Liver (tissue), 9 donors: ENCODE data around the gene THEMIS2. TPM values are rescaled to one million over a fixed set of nuclear protein-coding genes. Genes with fewer than 3 reads are reported as not detected.

Source experiments
- DNase-seq: peaks from one replicate; pipeline ENCODE4 v3.0.0-alpha.2; 2017; ENCODE audit warnings: low spot score
- H3K27ac ChIP-seq, 2 donors: one replicate each; pipeline ENCODE4 v1.7.0; 2013; ENCODE audit warnings: inconsistent platforms in 2 of 2, low read length in 2 of 2, control low read depth in 1 of 2, low read depth in 1 of 2, mild to moderate bottlenecking in 1 of 2
- H3K27me3 ChIP-seq, 4 donors: one replicate each; pipeline versions ENCODE4 v1.6.1 to v1.7.0; 2013; ENCODE audit warnings: low read length in 3 of 4, inconsistent platforms in 1 of 4, mild to moderate bottlenecking in 1 of 4, moderate library complexity in 1 of 4; ENCODE audit not compliant: control insufficient read depth in 4 of 4, insufficient read depth in 4 of 4
- H3K36me3 ChIP-seq, 4 donors: one replicate each; pipeline versions ENCODE4 v1.6.1 to v1.7.0; 2013; ENCODE audit warnings: low read length in 3 of 4, mild to moderate bottlenecking in 3 of 4, low read depth in 1 of 4, moderate library complexity in 1 of 4; ENCODE audit not compliant: control insufficient read depth in 4 of 4, insufficient read depth in 3 of 4
- H3K4me1 ChIP-seq, 4 donors: one replicate each; pipeline versions ENCODE4 v1.6.1 to v1.7.0; 2013; ENCODE audit warnings: low read length in 3 of 4, mild to moderate bottlenecking in 3 of 4, moderate library complexity in 1 of 4; ENCODE audit not compliant: control insufficient read depth in 4 of 4, insufficient read depth in 4 of 4
- H3K4me3 ChIP-seq, 3 donors: one replicate each; pipeline versions ENCODE4 v1.6.1 to v1.7.0; 2013; ENCODE audit warnings: low read length in 3 of 3, control low read depth in 1 of 3, low read depth in 1 of 3, mild to moderate bottlenecking in 1 of 3
- H3K9ac ChIP-seq, 2 donors: one replicate each; pipeline ENCODE4 v1.7.0; 2013; ENCODE audit warnings: low read length in 2 of 2, mild to moderate bottlenecking in 2 of 2, moderate library complexity in 2 of 2, control low read depth in 1 of 2, low read depth in 1 of 2
- H3K9me3 ChIP-seq, 4 donors: one replicate each; pipeline versions ENCODE4 v1.6.1 to v1.7.0; 2013; ENCODE audit warnings: low read length in 3 of 4; ENCODE audit not compliant: control insufficient read depth in 4 of 4
- EGR1 ChIP-seq, 2 donors: IDR thresholded peaks; 2 replicates each; pipeline ENCODE4 v1.6.1; 2016 to 2018; ENCODE audit warnings: antibody characterized with exemption in 2 of 2, low read depth in 2 of 2
- FOXA1 ChIP-seq: IDR thresholded peaks from 2 replicates; pipeline ENCODE4 v1.6.1; 2016; ENCODE audit warnings: antibody characterized with exemption
- FOXA2 ChIP-seq: IDR thresholded peaks from 2 replicates; pipeline ENCODE4 v1.6.1; 2016; ENCODE audit warnings: antibody characterized with exemption
- HNF4A ChIP-seq, 2 donors: conservative IDR thresholded peaks; 2 replicates each; pipeline ENCODE4 v1.6.1; 2016; ENCODE audit warnings: antibody characterized with exemption in 2 of 2, mild to moderate bottlenecking in 2 of 2
- HNF4G ChIP-seq: IDR thresholded peaks from 2 replicates; pipeline ENCODE4 v1.6.1; 2016; ENCODE audit warnings: antibody characterized with exemption
- JUND ChIP-seq, 2 donors: IDR thresholded peaks; 2 replicates each; pipeline ENCODE4 v1.6.1; 2016; ENCODE audit warnings: antibody characterized with exemption in 2 of 2
- NR2F2 ChIP-seq: IDR thresholded peaks from 2 replicates; pipeline ENCODE4 v1.6.1; 2016; ENCODE audit warnings: antibody characterized with exemption
- RAD21 ChIP-seq, 2 donors: IDR thresholded peaks; 2 replicates each; pipeline ENCODE4 v1.6.1; 2016; ENCODE audit warnings: antibody characterized with exemption in 2 of 2, mild to moderate bottlenecking in 2 of 2
- RXRA ChIP-seq, 2 donors: IDR thresholded peaks; 2 replicates each; pipeline ENCODE4 v1.6.1; 2017 to 2018; ENCODE audit warnings: antibody characterized with exemption in 2 of 2, mild to moderate bottlenecking in 1 of 2
- SP1 ChIP-seq: IDR thresholded peaks from 2 replicates; pipeline ENCODE4 v1.6.1; 2018; ENCODE audit warnings: antibody characterized with exemption, mild to moderate bottlenecking
- YY1 ChIP-seq: IDR thresholded peaks from 2 replicates; pipeline ENCODE4 v1.6.1; 2016; ENCODE audit warnings: antibody characterized with exemption, mild to moderate bottlenecking
- WGBS: extraction: QIAGEN DNeasy Blood & Tissue Kit; methylation state at CpG from one replicate; pipeline ENCODE4 v1.1.7; 2013; 5-methylcytosine and 5-hydroxymethylcytosine counted together
- polyA plus RNA-seq, 2 donors: library from polyadenylated mRNA; stranded (reverse) in 1 of 2; unstranded in 1 of 2; fragments of 200-250 nt in 1 of 2; fragments of >200 nt in 1 of 2; fragmentation: Nextera tagmentation in 1 of 2; extraction: Ambion mirVana in 1 of 2; gene quantifications; one replicate each; pipeline versions ENCODE4 v1.2.1 to v1.2.3, GENCODE V29; 2013 to 2015
- total RNA-seq, 2 donors: library from RNA; depleted of rRNA; stranded (reverse); fragments of >200 nt; gene quantifications; one replicate each; pipeline ENCODE4 v1.2.3, GENCODE V29; 2014
- TF ChIP-seq, protein P1 (sequence below): IDR thresholded peaks from 2 replicates; pipeline ENCODE4 v1.6.1; 2016; ENCODE audit warnings: antibody characterized with exemption, mild to moderate bottlenecking
- TF ChIP-seq, protein P2 (sequence below): fragments of 150-350 bp; IDR thresholded peaks from 2 replicates; pipeline ENCODE4 v1.5.1; 2017; ENCODE audit warnings: improper control_type of control experiment, low read depth, low read length; ENCODE audit not compliant: missing input control
- TF ChIP-seq, protein P3 (sequence below): IDR thresholded peaks from 2 replicates; pipeline ENCODE4 v1.6.1; 2016; ENCODE audit warnings: antibody characterized with exemption
- TF ChIP-seq, protein P4 (sequence below): IDR thresholded peaks from 2 replicates; pipeline ENCODE4 v1.6.1; 2016; ENCODE audit warnings: antibody characterized with exemption
- TF ChIP-seq, protein P5 (sequence below): IDR thresholded peaks from 2 replicates; pipeline ENCODE4 v1.6.1; 2016; ENCODE audit warnings: antibody characterized with exemption
- donor health status: healthy.
- donor health status: healthy.
- donor health status: healthy.
- donor health status: healthy.
- donor health status: healthy.

The THEMIS2 gene
- total and polyA plus RNA-seq, 4 donors: 4.9 to 17.7 (median 10.7) TPM

DNA sequence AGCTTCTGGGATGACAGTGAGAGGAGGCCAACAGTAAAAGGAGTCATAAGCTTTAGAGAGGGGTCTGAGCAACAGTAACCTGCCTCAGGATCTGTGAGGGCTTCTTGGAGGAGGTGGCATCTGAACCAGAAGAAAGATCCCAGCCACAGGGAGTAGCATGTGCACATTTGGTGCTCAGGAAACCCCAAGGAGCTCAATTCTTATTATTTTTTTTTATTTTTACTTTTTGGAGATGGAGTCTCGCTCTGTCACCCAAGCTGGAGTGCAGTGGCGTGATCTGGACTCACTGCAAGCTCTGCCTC lies 4.7 kb downstream of the THEMIS2 start:
- no peak overlapping the region for H3K4me3 ChIP-seq
- no peaks in the 10 kb centered on the region for H3K36me3 ChIP-seq
- 79% methylated on average over 2 of the region's 2 CpGs for WGBS
- peaks cover 0 to 7% (median 5%) of the 10 kb centered on the region in 4 donors for H3K4me1 ChIP-seq
- no peak for TF ChIP-seq HNF4A (conservative IDR thresholded peaks at IDR 0.05)
- TF ChIP-seq SP1: no peak
- no peak for TF ChIP-seq RXRA (IDR thresholded peaks at IDR 0.05)
- TF ChIP-seq, protein P1, sequence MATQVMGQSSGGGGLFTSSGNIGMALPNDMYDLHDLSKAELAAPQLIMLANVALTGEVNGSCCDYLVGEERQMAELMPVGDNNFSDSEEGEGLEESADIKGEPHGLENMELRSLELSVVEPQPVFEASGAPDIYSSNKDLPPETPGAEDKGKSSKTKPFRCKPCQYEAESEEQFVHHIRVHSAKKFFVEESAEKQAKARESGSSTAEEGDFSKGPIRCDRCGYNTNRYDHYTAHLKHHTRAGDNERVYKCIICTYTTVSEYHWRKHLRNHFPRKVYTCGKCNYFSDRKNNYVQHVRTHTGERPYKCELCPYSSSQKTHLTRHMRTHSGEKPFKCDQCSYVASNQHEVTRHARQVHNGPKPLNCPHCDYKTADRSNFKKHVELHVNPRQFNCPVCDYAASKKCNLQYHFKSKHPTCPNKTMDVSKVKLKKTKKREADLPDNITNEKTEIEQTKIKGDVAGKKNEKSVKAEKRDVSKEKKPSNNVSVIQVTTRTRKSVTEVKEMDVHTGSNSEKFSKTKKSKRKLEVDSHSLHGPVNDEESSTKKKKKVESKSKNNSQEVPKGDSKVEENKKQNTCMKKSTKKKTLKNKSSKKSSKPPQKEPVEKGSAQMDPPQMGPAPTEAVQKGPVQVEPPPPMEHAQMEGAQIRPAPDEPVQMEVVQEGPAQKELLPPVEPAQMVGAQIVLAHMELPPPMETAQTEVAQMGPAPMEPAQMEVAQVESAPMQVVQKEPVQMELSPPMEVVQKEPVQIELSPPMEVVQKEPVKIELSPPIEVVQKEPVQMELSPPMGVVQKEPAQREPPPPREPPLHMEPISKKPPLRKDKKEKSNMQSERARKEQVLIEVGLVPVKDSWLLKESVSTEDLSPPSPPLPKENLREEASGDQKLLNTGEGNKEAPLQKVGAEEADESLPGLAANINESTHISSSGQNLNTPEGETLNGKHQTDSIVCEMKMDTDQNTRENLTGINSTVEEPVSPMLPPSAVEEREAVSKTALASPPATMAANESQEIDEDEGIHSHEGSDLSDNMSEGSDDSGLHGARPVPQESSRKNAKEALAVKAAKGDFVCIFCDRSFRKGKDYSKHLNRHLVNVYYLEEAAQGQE: no peak
- no peak for TF ChIP-seq RAD21 (IDR thresholded peaks at IDR 0.05)
- no peak for TF ChIP-seq JUND (IDR thresholded peaks at IDR 0.05)
- no peak for TF ChIP-seq EGR1 (IDR thresholded peaks at IDR 0.05; ENCODE audit: low read depth in 2 of 2)
- H3K9ac ChIP-seq: no peak overlapping the region
- H3K27me3 ChIP-seq: no peaks in the 10 kb centered on the region
- H3K27ac ChIP-seq: no peak overlapping the region
- DNase-seq: no peak
- no peaks in the 10 kb centered on the region for H3K9me3 ChIP-seq

DNA sequence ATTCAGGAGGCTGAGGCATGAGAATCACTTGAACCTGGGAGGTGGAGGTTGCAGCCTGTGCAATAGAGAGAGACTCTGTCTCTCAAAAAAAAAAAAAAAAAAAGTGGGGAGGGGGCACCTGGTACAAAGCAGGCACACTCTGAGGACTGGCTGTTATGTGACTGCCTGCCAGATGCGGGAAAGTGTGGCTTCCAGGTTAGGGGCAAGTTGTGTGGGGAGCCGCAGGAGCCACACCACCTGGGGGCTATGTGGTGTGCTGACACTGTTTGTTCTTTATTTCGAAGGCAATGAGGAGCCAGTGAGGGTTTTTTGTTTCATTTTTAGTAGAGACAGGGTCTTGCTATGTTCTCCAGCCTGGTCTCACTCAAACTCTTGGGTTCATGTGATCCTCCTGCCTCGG lies 5.7 kb downstream of the THEMIS2 start:
- no peak overlapping the region for H3K27ac ChIP-seq

More for the DNA sequence above, 5.7 kb downstream of the THEMIS2 start:
- no peak for DNase-seq
- no peak overlapping the region for H3K4me3 ChIP-seq
- H3K36me3 ChIP-seq: no peaks in the 10 kb centered on the region
- H3K9me3 ChIP-seq: no peaks in the 10 kb centered on the region
- 83% methylated on average over 4 of the region's 4 CpGs for WGBS
- TF ChIP-seq, protein P1: no peak
- TF ChIP-seq, protein P2, sequence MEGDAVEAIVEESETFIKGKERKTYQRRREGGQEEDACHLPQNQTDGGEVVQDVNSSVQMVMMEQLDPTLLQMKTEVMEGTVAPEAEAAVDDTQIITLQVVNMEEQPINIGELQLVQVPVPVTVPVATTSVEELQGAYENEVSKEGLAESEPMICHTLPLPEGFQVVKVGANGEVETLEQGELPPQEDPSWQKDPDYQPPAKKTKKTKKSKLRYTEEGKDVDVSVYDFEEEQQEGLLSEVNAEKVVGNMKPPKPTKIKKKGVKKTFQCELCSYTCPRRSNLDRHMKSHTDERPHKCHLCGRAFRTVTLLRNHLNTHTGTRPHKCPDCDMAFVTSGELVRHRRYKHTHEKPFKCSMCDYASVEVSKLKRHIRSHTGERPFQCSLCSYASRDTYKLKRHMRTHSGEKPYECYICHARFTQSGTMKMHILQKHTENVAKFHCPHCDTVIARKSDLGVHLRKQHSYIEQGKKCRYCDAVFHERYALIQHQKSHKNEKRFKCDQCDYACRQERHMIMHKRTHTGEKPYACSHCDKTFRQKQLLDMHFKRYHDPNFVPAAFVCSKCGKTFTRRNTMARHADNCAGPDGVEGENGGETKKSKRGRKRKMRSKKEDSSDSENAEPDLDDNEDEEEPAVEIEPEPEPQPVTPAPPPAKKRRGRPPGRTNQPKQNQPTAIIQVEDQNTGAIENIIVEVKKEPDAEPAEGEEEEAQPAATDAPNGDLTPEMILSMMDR: no peak
- no peak for TF ChIP-seq FOXA2
- TF ChIP-seq NR2F2: no peak
- TF ChIP-seq, protein P3, sequence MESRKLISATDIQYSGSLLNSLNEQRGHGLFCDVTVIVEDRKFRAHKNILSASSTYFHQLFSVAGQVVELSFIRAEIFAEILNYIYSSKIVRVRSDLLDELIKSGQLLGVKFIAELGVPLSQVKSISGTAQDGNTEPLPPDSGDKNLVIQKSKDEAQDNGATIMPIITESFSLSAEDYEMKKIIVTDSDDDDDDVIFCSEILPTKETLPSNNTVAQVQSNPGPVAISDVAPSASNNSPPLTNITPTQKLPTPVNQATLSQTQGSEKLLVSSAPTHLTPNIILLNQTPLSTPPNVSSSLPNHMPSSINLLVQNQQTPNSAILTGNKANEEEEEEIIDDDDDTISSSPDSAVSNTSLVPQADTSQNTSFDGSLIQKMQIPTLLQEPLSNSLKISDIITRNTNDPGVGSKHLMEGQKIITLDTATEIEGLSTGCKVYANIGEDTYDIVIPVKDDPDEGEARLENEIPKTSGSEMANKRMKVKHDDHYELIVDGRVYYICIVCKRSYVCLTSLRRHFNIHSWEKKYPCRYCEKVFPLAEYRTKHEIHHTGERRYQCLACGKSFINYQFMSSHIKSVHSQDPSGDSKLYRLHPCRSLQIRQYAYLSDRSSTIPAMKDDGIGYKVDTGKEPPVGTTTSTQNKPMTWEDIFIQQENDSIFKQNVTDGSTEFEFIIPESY: no peak
- no peak for TF ChIP-seq HNF4A (conservative IDR thresholded peaks at IDR 0.05)
- TF ChIP-seq JUND (IDR thresholded peaks at IDR 0.05): no peak
- no peak for TF ChIP-seq FOXA1
- TF ChIP-seq, protein P4, sequence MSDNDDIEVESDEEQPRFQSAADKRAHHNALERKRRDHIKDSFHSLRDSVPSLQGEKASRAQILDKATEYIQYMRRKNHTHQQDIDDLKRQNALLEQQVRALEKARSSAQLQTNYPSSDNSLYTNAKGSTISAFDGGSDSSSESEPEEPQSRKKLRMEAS: no peak
- TF ChIP-seq RXRA (IDR thresholded peaks at IDR 0.05): no peak
- TF ChIP-seq, protein P5, sequence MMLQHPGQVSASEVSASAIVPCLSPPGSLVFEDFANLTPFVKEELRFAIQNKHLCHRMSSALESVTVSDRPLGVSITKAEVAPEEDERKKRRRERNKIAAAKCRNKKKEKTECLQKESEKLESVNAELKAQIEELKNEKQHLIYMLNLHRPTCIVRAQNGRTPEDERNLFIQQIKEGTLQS: no peak
- TF ChIP-seq RAD21 (IDR thresholded peaks at IDR 0.05): no peak
- no peak for TF ChIP-seq HNF4G
- no peak for TF ChIP-seq YY1
- no peak for TF ChIP-seq EGR1 (IDR thresholded peaks at IDR 0.05; ENCODE audit: low read depth in 2 of 2)
- no peak for TF ChIP-seq SP1
- no peak overlapping the region for H3K9ac ChIP-seq
- H3K4me1 ChIP-seq: peaks cover 0 to under 1% (median 0%) of the 10 kb centered on the region in 4 donors
- no peaks in the 10 kb centered on the region for H3K27me3 ChIP-seq
